GM23338 (cell line): ENCODE data around the gene CCDC92B. TPM values are rescaled to one million over a fixed set of nuclear protein-coding genes. Genes with fewer than 3 reads are reported as not detected.

Experiments
- ATAC-seq: fragments of 200-7000 bp; cut with Tn5 transposase; 3 replicates; pipeline ENCODE4 v1.9.1; 2020
- DNase-seq: peaks from one replicate; pipeline ENCODE4 v3.0.0-alpha.2; 2015; ENCODE audit warnings: low spot score
- H2AFZ ChIP-seq: fragments of 200-600 bp; sonication (generic); 2 replicates; pipeline ENCODE4 v1.8.0; 2016; ENCODE audit warnings: antibody characterized with exemption, mild to moderate bottlenecking, moderate library complexity
- H3F3A ChIP-seq: fragments of 200-600 bp; sonication (generic); replicated peaks from 2 replicates; pipeline ENCODE4 v1.8.0; 2017; ENCODE audit warnings: antibody characterized with exemption, mixed run types, low read depth
- H3K27ac ChIP-seq: fragments of 200-600 bp; sonication (generic); 2 replicates; pipeline ENCODE4 v1.6.1; 2016; ENCODE audit warnings: low read depth
- H3K27me3 ChIP-seq: fragments of 200-600 bp; sonication (generic); 2 replicates; pipeline ENCODE4 v1.8.0; 2016; ENCODE audit warnings: mild to moderate bottlenecking, mixed run types, moderate library complexity; ENCODE audit not compliant: insufficient read depth
- H3K36me3 ChIP-seq: fragments of 200-600 bp; sonication (generic); 2 replicates; pipeline ENCODE4 v1.8.0; 2016; ENCODE audit warnings: mild to moderate bottlenecking; ENCODE audit not compliant: insufficient read depth
- H3K4me1 ChIP-seq: fragments of 200-600 bp; sonication (generic); 2 replicates; pipeline ENCODE4 v1.8.0; 2016; ENCODE audit warnings: mild to moderate bottlenecking, moderate library complexity; ENCODE audit not compliant: insufficient read depth
- H3K4me2 ChIP-seq: fragments of 200-600 bp; sonication (generic); 2 replicates; pipeline ENCODE4 v1.7.1; 2017; ENCODE audit warnings: mixed run types
- H3K4me3 ChIP-seq: fragments of 200-600 bp; sonication (generic); 2 replicates; pipeline ENCODE4 v1.6.1; 2016; ENCODE audit warnings: mixed run types
- H3K79me2 ChIP-seq: fragments of 200-600 bp; sonication (generic); replicated peaks from 2 replicates; pipeline ENCODE4 v1.8.0; 2017; ENCODE audit warnings: mild to moderate bottlenecking; ENCODE audit not compliant: insufficient read depth
- H3K9me2 ChIP-seq: fragments of 200-600 bp; sonication (generic); 2 replicates; pipeline ENCODE4 v1.8.0; 2017; ENCODE audit not compliant: insufficient read depth
- H4K20me1 ChIP-seq: fragments of 200-600 bp; sonication (generic); replicated peaks from 2 replicates; pipeline ENCODE4 v1.8.0; 2017; ENCODE audit warnings: mild to moderate bottlenecking; ENCODE audit not compliant: insufficient read depth
- H3K27ac Mint-ChIP-seq: 2 replicates; pipeline ENCODE4 v1.8.0; 2020; ENCODE audit warnings: inconsistent platforms, mild to moderate bottlenecking, moderate library complexity, mixed read lengths
- H3K27me3 Mint-ChIP-seq: 3 replicates; pipeline ENCODE4 v1.8.0; 2022; ENCODE audit warnings: low read depth, mild to moderate bottlenecking, moderate library complexity, mixed read lengths, inconsistent platforms; ENCODE audit not compliant: insufficient read depth, poor library complexity
- H3K36me3 Mint-ChIP-seq: 3 replicates; pipeline ENCODE4 v1.8.0; 2021; ENCODE audit warnings: low read depth, mild to moderate bottlenecking, inconsistent platforms, moderate library complexity, mixed read lengths
- H3K4me1 Mint-ChIP-seq: 3 replicates; pipeline ENCODE4 v1.8.0; 2020; ENCODE audit warnings: mild to moderate bottlenecking, inconsistent platforms, mixed read lengths
- H3K4me3 Mint-ChIP-seq: 3 replicates; pipeline ENCODE4 v1.8.0; 2021; ENCODE audit warnings: moderate library complexity, mild to moderate bottlenecking, inconsistent platforms, mixed read lengths
- H3K9me3 Mint-ChIP-seq: 3 replicates; pipeline ENCODE4 v1.8.0; 2020; ENCODE audit warnings: moderate library complexity, mild to moderate bottlenecking, inconsistent platforms, mixed read lengths
- CREB1 ChIP-seq: fragments of 250-450 bp; sonication (Bioruptor Pico); IDR thresholded peaks from 2 replicates; pipeline ENCODE4 v1.5.0; 2020; ENCODE audit warnings: low read depth, mild to moderate bottlenecking, moderate library complexity
- CTCF ChIP-seq, 2 experiments: fragments of 200-600 bp in 1 of 2; sonication (generic) in 1 of 2; conservative IDR thresholded peaks; 2 replicates each; pipeline versions ENCODE4 v1.5.1 to v1.6.1; 2016 to 2017; ENCODE audit warnings: antibody characterized with exemption in 2 of 2, low read depth in 2 of 2, mild to moderate bottlenecking in 2 of 2, moderate library complexity in 1 of 2
- ETS1 ChIP-seq: IDR thresholded peaks from 2 replicates; pipeline ENCODE4 v1.6.1; 2016; ENCODE audit warnings: antibody characterized with exemption
- EZH2 ChIP-seq: fragments of 200-600 bp; sonication (generic); IDR thresholded peaks from one replicate; pipeline ENCODE4 v1.8.0; 2017; ENCODE audit warnings: antibody characterized with exemption, mild to moderate bottlenecking, low read depth; ENCODE audit not compliant: unreplicated experiment
- EZH2phosphoT487 ChIP-seq: fragments of 200-600 bp; sonication (generic); IDR thresholded peaks from one replicate; pipeline ENCODE4 v1.8.1; 2018; ENCODE audit warnings: antibody characterized with exemption; ENCODE audit not compliant: unreplicated experiment
- JUNB ChIP-seq: IDR thresholded peaks from one replicate; pipeline ENCODE4 v1.6.1; 2016; ENCODE audit warnings: antibody characterized with exemption; ENCODE audit not compliant: unreplicated experiment
- NANOG ChIP-seq: IDR thresholded peaks from 2 replicates; pipeline ENCODE4 v1.6.1; 2016; ENCODE audit warnings: antibody characterized with exemption, borderline replicate concordance
- REST ChIP-seq: IDR thresholded peaks from one replicate; pipeline ENCODE4 v1.6.1; 2018; ENCODE audit warnings: antibody characterized with exemption; ENCODE audit not compliant: unreplicated experiment
- STAT1 ChIP-seq: IDR thresholded peaks from one replicate; pipeline ENCODE4 v1.6.1; 2016; ENCODE audit warnings: antibody characterized with exemption; ENCODE audit not compliant: unreplicated experiment
- ZNF114 ChIP-seq: fragments of 250-450 bp; sonication (Bioruptor Pico); IDR thresholded peaks from 2 replicates; pipeline ENCODE4 v1.5.0; 2020; ENCODE audit warnings: mild to moderate bottlenecking, moderate library complexity
- ZNF331 ChIP-seq: fragments of 250-450 bp; sonication (Bioruptor Pico); IDR thresholded peaks from 2 replicates; pipeline ENCODE4 v1.5.0; 2020; ENCODE audit warnings: low read depth, mild to moderate bottlenecking, moderate library complexity
- ZNF462 ChIP-seq: fragments of 250-450 bp; sonication (Bioruptor Pico); IDR thresholded peaks from 2 replicates; pipeline ENCODE4 v1.5.0; 2020; ENCODE audit warnings: mild to moderate bottlenecking, moderate library complexity
- polyA plus RNA-seq: library from polyadenylated mRNA; unstranded; fragments of >200 nt; fragmentation: Nextera tagmentation; extraction: Ambion mirVana; gene quantifications from 2 replicates; pipeline ENCODE4 v1.2.1, GENCODE V29; 2016
- total RNA-seq: library from RNA; depleted of rRNA; stranded (reverse); fragments of >200 nt; shearing (Covaris generic); gene quantifications from 2 replicates; pipeline ENCODE4 v1.2.3, GENCODE V29; 2014

CCDC92B gene
- total and polyA plus RNA-seq, 2 experiments from 2014 or later, result 5.7 to 9.1 TPM

- DNase-seq (no peak), ATAC-seq (no peak)
- H3K4me1 Mint-ChIP-seq, result peaks cover 22% of the 10 kb centered on the region
- no peaks in the 10 kb centered on the region for H3K9me2 ChIP-seq
- peaks cover 37% of the 10 kb centered on the region; the same call in 2 of the 3 replicates for H3K36me3 Mint-ChIP-seq
- no peaks in the 10 kb centered on the region for H3K27me3 ChIP-seq
- TF ChIP-seq CREB1 (CRISPR knock-in tag), result no peak
- TF ChIP-seq EZH2phosphoT487, result no peak
- TF ChIP-seq EZH2, result no peak
- TF ChIP-seq ZNF462 (CRISPR knock-in tag), result no peak
- TF ChIP-seq ETS1, result no peak
- no peak for TF ChIP-seq JUNB
- TF ChIP-seq ZNF114 (CRISPR knock-in tag), result no peak
- TF ChIP-seq STAT1, result no peak
- TF ChIP-seq NANOG, result no peak
- no peak for TF ChIP-seq CTCF (conservative IDR thresholded peaks at IDR 0.05; ENCODE audit: low read depth in 2 of 2)
- TF ChIP-seq ZNF331, result no peak
- TF ChIP-seq REST, result no peak
- H3K27me3 Mint-ChIP-seq, result peaks cover 5% of the 10 kb centered on the region
- peaks cover 8% of the 10 kb centered on the region; the same call in 1 of the 2 replicates for H3K4me1 ChIP-seq
- no peaks in the 10 kb centered on the region; the same call in none of the 2 replicates for H4K20me1 ChIP-seq
- no peak overlapping the region for H3K4me2 ChIP-seq
- no peak overlapping the region for H2AFZ ChIP-seq
- H3K27ac ChIP-seq, result no peak overlapping the region
- H3K4me3 Mint-ChIP-seq, result no peak overlapping the region
- H3K36me3 ChIP-seq, result no peaks in the 10 kb centered on the region
- no peak overlapping the region for H3K27ac Mint-ChIP-seq
- H3K9me3 Mint-ChIP-seq, result no peaks in the 10 kb centered on the region
- peaks cover 34% of the 10 kb centered on the region for H3K79me2 ChIP-seq
- H3F3A ChIP-seq, result no peaks in the 10 kb centered on the region
- no peak overlapping the region for H3K4me3 ChIP-seq
Observed at GRCh38 chr17:2703606-2704005, 45.8 kb downstream of the CCDC92B start.
